HG03469 (cell line): ENCODE data around the gene ZNF784.

Experiments
- ATAC-seq: cut with Tn5 transposase; IDR thresholded peaks from one replicate; pipeline ENCODE4 v1.9.1; 2021; ENCODE audit warnings: mild to moderate bottlenecking, moderate library complexity, moderate number of reproducible peaks; ENCODE audit not compliant: unreplicated experiment

Gene ZNF784

GRCh38 chr19:55603581-55604292 is 20.6 kb downstream of the ZNF784 start:
- ATAC-seq: no peak

- no peak for ATAC-seq
Measured at GRCh38 chr19:55603115-55603514, 21.3 kb downstream of the ZNF784 start.

GRCh38 chr19:55602104-55603001 is 22.0 kb downstream of the ZNF784 start:
- no peak for ATAC-seq

DNA sequence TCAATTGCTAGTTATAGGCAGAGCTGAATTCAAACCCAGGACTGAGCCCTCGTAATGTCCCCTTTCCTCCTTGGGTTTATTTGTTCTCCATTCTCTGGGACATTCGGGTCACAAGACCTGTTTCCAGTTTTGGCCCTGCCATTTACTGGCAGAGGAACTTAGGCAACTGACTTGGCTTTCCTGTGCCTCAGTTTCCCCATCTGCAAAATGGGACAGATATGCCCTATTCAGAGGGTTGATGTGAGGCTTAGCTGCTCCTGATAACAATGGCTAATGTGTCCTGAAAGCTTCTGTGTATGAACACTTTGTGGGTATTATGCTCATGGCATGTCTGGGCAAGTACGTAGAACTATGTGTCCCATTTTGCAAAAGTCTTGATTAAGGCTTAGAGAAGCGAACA is 23.3 kb downstream of the ZNF784 start:
- ATAC-seq: no peak

DNA sequence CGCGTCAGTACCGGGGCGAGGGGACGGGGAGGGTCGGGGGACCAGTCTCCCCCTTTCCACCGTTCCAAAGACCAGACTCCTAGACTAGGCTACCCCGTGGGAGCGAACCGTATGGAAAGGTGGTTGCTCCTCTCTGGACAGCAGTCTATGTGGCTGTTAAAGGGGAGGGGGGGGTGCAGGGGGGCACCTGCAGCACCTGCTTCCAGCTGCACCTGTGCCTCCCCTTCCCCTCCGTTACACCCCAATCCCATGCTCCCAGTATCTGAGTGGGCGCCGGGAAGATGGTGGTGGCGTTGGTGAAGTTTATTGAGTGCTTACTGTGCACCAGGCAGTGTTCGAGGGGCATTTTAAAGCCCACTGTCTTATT is 23.7 kb downstream of the ZNF784 start:
- ATAC-seq: no peak

DNA sequence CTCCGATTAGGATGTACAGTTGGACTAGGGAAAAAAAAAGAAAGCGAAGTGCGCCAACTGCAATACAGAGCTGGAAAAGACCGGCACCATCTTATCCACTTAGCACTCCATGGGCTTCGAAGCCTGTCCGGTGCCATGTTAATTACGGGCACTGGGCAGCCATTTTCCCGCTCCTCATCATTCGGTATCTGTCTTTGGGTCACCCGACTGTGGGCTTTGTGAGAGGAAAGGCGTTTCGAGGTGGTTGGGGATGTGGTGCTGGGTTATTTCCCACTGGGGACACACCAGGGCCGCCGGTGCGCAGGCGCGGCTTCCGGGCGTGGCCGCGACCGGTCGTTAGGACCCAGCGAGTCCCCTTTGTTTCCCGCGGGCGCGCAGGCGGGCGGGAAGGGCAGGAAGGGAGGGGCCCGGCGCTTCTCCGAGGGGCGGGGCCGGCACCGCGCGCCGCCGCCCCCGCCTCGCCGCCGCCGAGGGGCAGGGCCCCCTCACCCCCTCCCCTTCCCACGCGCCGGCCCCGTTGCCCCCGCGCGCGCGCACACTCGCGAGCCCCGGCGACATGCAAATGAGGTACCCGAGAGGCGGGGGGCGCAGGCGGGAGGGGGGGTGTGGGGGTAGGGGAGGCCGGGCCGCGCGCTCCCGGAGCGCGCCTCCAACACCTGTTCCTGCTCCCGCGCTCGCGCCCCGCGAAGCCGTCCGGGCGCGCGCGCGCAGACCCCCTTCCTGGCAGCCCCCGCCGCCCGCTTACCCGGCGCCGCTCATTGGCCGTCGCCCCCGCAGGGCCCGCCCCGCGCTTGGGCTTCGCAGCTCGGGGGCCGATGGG is 24.3 kb downstream of the ZNF784 start, which contains the start of gene ZNF524:
Gene ZNF524, plus strand, starts transcription at position 447 of the 820 bp plus-strand sequence. CDS start 1,825 bp downstream, outside the sequence.
- no peak for ATAC-seq

- ATAC-seq: no peak
Measured at GRCh38 chr19:55599468-55599841, 24.9 kb downstream of the ZNF784 start, which contains the start of gene FIZ1. FIZ1 (minus strand) TSS chr19:55599517; CDS start chr19:55597865, 1,652 bp downstream.

DNA sequence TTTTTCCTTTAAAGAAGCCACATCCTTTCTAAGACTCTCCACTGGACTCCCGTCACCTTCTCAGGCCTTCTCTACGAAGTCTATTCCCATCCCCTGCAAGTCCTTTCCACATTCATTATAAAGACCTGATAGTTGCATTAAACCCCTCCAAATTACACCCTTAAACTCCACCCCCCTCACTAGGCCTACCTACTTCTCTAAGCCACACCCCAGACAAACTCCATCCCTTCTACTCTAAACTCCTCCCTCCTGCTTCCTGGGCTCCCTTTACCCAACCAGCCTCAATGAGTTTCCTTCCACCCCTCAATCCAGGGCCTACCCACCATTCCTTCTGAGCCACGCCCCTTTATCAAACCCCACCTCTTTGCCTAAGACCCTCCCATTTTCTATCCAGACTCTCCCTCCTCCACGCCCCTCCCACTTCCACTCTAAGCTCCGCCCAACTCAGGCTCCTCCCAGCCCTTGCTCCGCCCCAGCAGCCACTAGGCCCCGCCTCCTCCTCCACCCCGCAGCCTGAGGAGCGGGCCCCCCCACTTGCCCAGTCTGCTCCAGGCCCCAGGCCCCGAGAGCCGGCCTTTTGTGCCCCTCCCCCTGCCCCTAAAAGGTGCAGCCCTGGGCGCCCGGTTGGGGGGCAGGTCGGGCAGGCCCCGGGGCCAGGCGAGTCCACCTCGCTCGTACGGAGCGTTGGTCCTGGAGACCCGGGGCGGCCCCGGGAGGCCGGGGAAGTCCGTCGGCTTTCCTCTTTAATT is 25.5 kb downstream of the ZNF784 start:
- ATAC-seq: no peak

DNA sequence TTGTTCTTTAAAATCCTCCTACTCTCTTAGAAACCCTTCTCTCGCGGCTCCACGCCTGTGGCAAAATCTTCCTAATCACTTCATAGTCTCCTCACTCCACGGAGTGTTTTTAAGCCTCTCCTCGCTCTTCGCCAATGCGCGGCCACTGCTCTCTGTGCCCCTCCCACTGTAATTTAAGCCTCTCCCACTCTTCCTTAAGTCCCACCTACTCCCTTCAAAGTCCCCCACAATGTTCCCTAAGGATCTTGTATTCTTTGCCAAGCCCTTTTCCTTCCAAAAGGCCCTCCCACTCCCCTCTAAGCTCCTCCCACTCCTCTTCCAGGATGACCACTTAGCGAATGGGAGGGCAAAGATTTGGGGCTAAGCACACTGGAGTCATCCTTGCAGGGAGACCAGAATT is 26.3 kb downstream of the ZNF784 start:
- no peak for ATAC-seq

DNA sequence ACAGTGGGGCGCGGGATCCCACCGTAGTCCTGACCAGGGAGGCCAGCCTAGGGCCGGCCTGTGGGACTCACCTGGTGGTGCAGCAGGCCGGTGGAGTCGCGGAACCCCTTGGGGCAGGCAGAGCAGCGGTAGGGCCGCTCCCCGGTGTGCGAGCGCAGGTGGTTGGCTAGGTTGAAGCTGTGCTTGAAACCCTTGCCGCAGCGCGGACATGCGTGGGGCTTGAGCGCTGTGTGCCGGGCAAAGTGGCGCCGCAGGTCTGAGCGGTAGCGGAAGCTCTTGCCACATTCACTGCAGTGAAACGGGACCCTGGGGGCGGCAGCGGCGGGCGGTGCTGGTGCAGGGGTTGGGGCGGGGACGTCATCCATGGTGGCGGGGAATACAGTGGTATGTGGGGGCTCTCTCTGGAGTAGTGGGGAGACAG is 26.9 kb downstream of the ZNF784 start:
- ATAC-seq: no peak

DNA sequence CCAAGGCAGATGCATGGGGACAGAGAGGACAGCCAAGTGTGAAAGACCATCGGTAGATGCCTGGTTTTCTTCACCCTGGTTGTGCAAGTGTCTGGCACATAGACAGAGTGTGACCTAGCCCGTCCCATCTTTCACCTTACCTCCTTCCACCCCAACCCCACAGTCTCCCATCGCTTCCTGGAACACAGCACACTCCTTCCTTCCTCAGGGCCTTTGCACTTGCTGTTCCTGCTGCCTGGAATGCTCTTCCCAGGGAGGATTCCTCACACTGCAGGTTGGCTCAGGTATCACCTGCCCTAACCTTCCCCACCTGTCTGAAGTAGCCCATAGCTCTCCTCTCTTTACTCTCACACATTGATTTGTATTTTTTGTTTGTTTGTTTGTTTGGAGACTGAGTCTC is 28.1 kb downstream of the ZNF784 start:
- no peak for ATAC-seq

GRCh38 chr19:55594996-55595545 is 29.3 kb downstream of the ZNF784 start:
- ATAC-seq: no peak

- ATAC-seq: no peak
Measured at GRCh38 chr19:55593096-55593772, 31.1 kb downstream of the ZNF784 start.

- ATAC-seq: no peak
Measured at GRCh38 chr19:55592391-55593090, 31.8 kb downstream of the ZNF784 start.

DNA sequence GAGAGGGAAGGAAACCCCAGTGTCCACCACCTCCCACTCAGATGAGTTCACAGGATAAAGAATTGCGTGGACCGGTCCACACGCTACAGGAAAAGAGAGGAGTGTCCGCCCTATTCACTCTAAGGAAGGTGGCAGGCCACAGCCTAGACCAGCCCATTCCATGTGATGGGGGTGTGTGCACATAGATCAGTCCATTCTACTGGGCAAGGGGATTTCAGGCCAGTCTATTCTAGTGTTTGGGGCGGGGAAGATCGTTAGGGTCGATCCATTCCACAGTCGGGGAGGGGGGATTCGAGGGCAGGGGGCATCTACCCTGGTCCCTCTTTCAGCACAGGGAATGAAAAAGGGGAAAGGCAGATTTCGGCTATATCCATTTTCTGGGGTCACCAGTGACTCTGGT is 32.8 kb downstream of the ZNF784 start:
- ATAC-seq: no peak

DNA sequence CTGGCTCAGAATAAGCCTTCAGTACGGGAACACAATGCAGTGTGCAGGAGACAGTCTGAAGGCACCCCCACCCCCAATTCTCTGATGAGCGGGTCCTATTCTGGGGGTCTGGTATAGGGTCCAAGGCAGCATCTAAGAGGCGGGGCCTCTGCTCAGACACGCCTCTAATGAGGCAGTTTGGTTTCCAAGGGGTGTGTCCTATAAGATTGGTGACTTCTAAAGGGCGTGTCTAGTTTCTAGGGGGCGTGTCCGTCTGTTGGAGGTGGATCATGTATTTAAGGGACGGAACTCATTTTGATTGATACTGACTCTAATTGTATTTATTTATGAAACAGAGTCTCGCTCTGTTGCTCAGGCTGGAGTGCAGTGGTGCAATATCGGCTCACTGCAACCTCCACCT is 33.7 kb downstream of the ZNF784 start:
- no peak for ATAC-seq

DNA sequence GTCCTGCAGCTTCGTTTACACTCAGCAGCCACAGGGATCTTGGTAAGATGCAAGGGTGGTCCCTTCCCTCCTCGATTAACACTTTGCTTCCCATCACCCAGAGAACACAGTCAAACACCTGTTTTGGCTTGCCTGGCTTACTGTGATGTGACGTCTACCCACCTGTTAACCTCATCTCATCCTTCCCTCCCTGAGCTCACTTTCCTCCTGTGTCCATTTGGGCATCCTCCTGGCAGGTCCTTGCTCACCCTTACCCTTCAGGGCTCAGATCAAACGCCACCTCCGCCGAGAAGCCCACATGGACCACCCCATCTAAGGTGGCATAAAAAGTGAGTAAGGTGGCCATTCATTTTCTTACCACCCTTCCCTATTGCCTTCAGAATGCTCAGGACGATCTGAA is 34.3 kb downstream of the ZNF784 start:
- no peak for ATAC-seq

GRCh38 chr19:55588738-55589137 is 35.6 kb downstream of the ZNF784 start:
- ATAC-seq: no peak
